SK-N-SH (cell line): ENCODE results near the gene SLAMF9. TPM values are rescaled to one million over a fixed set of nuclear protein-coding genes. Genes with fewer than 3 reads are reported as not detected.

Experiments used
- CTCF ChIA-PET: fragments of 300-600, 350-600 bp; formaldehyde crosslinking; extraction: SDS; loops from one replicate; lab custom pipeline; 2021; lab: Yijun Ruan, JAX
- POLR2A ChIA-PET: fragments of 350-600 bp; sonication (Branson Sonifier 250); formaldehyde crosslinking; extraction: SDS; loops from one replicate; lab custom pipeline; 2020; ENCODE audit warnings: antibody characterized with exemption, inconsistent platforms; lab: Yijun Ruan, JAX
- DNase-seq: peaks from one replicate; pipeline ENCODE4 v3.0.0; 2012
- H2AFZ ChIP-seq: fragments of 200-600 bp; sonication (generic); 2 replicates; pipeline ENCODE4 v1.8.1; 2016; ENCODE audit warnings: antibody characterized with exemption, mild to moderate bottlenecking, low read depth
- H3F3A ChIP-seq: fragments of 200-600 bp; sonication (generic); replicated peaks from 2 replicates; pipeline ENCODE3; 2016; ENCODE audit warnings: antibody characterized with exemption, mild to moderate bottlenecking; ENCODE audit not compliant: insufficient read depth
- H3K27ac ChIP-seq, 2 experiments: fragments of 200-500 bp in 1 of 2; fragments of 200-600 bp in 1 of 2; sonication (Bioruptor generic) in 1 of 2; sonication (generic), shearing (Covaris generic) in 1 of 2; 2 replicates each; pipeline versions ENCODE4 v1.5.1 to v1.6.1; 2014 to 2016; ENCODE audit warnings: low read depth in 2 of 2, inconsistent platforms in 1 of 2, low read length in 1 of 2, mild to moderate bottlenecking in 1 of 2, mixed read lengths in 1 of 2
- H3K27me3 ChIP-seq: fragments of 200-600 bp; sonication (generic), shearing (Covaris generic); 2 replicates; pipeline ENCODE4 v1.6.1; 2016; ENCODE audit warnings: mixed run types; ENCODE audit not compliant: insufficient read depth
- H3K36me3 ChIP-seq, 2 experiments: fragments of 200-500 bp in 1 of 2; fragments of 200-600 bp in 1 of 2; sonication (Bioruptor generic) in 1 of 2; sonication (generic) in 1 of 2; replicated peaks in 1 of 2; 2 replicates each; pipeline versions ENCODE3 to v1.5.1; 2014 to 2016; ENCODE audit warnings: low read length in 1 of 2, mild to moderate bottlenecking in 1 of 2; ENCODE audit not compliant: insufficient read depth in 2 of 2, control insufficient read depth in 1 of 2
- H3K4me1 ChIP-seq, 2 experiments: fragments of 200-500 bp in 1 of 2; fragments of 200-600 bp in 1 of 2; sonication (Bioruptor generic) in 1 of 2; sonication (generic), shearing (Covaris generic) in 1 of 2; 2 replicates each; pipeline versions ENCODE4 v1.5.1 to v1.6.1; 2014 to 2016; ENCODE audit warnings: low read depth in 1 of 2, low read length in 1 of 2, mixed run types in 1 of 2; ENCODE audit not compliant: insufficient read depth in 2 of 2, control insufficient read depth in 1 of 2
- H3K4me2 ChIP-seq: fragments of 200-600 bp; sonication (generic), shearing (Covaris generic); 2 replicates; pipeline ENCODE4 v1.6.1; 2017; ENCODE audit warnings: mixed run types
- H3K4me3 ChIP-seq, 2 experiments: fragments of 200-500 bp in 1 of 2; fragments of 200-600 bp in 1 of 2; sonication (Bioruptor generic) in 1 of 2; sonication (generic), shearing (Covaris generic) in 1 of 2; 2 replicates each; pipeline versions ENCODE4 v1.5.1 to v1.8.1; 2014 to 2016; ENCODE audit warnings: low read depth in 2 of 2, inconsistent platforms in 1 of 2, low read length in 1 of 2, mild to moderate bottlenecking in 1 of 2, mixed read lengths in 1 of 2, moderate library complexity in 1 of 2
- H3K79me2 ChIP-seq: fragments of 200-600 bp; sonication (generic); 2 replicates; pipeline ENCODE4 v1.8.1; 2017; ENCODE audit warnings: mild to moderate bottlenecking; ENCODE audit not compliant: insufficient read depth
- H3K9ac ChIP-seq: fragments of 200-600 bp; sonication (generic); 2 replicates; pipeline ENCODE4 v1.6.1; 2017; ENCODE audit warnings: mixed run types
- H3K9me2 ChIP-seq: fragments of 200-600 bp; sonication (generic); 2 replicates; pipeline ENCODE4 v1.6.1; 2017; ENCODE audit warnings: mixed run types
- H3K9me3 ChIP-seq: fragments of 200-600 bp; sonication (generic); 2 replicates; pipeline ENCODE4 v1.6.1; 2017; ENCODE audit warnings: mixed run types, mild to moderate bottlenecking, moderate library complexity
- H4K20me1 ChIP-seq: fragments of 200-600 bp; sonication (generic); 2 replicates; pipeline ENCODE4 v1.6.1; 2017; ENCODE audit warnings: mild to moderate bottlenecking, mixed run types; ENCODE audit not compliant: insufficient read depth
- CHD2 ChIP-seq: fragments of 150-350 bp; IDR thresholded peaks from 2 replicates; pipeline ENCODE4 v1.6.1; 2018; ENCODE audit warnings: low read length; ENCODE audit not compliant: partially characterized antibody
- EP300 ChIP-seq, 2 experiments: IDR thresholded peaks; 2 replicates each; pipeline versions ENCODE4 v1.4.0 to v1.6.1; 2012; ENCODE audit warnings: borderline replicate concordance in 1 of 2, low read depth in 1 of 2, low read length in 1 of 2
- FOSL2 ChIP-seq: IDR thresholded peaks from 2 replicates; pipeline ENCODE4 v1.4.0; 2012; ENCODE audit warnings: low read depth, mild to moderate bottlenecking, moderate library complexity, borderline replicate concordance
- IRF3 ChIP-seq: fragments of 150-350 bp; IDR thresholded peaks from 2 replicates; pipeline ENCODE4 v1.6.1; 2016; ENCODE audit warnings: mild to moderate bottlenecking, low read depth, low read length
- JUND ChIP-seq: IDR thresholded peaks from 2 replicates; pipeline ENCODE4 v1.4.0; 2012
- MEF2A ChIP-seq: IDR thresholded peaks from 2 replicates; pipeline ENCODE4 v1.4.0; 2012; ENCODE audit warnings: low read depth, borderline replicate concordance
- MXI1 ChIP-seq: IDR thresholded peaks from 2 replicates; pipeline ENCODE4 v1.6.1; 2012; ENCODE audit warnings: mild to moderate bottlenecking, low read depth, low read length, improper control_type of control experiment
- NFIC ChIP-seq: IDR thresholded peaks from 2 replicates; pipeline ENCODE4 v1.4.0; 2012; ENCODE audit warnings: borderline replicate concordance
- REST ChIP-seq: IDR thresholded peaks from 2 replicates; pipeline ENCODE4 v1.6.1; 2012; ENCODE audit warnings: mild to moderate bottlenecking, low read depth, low read length, moderate library complexity
- RFX5 ChIP-seq: IDR thresholded peaks from 2 replicates; pipeline ENCODE4 v1.6.1; 2012; ENCODE audit warnings: mild to moderate bottlenecking, improper control_type of control experiment, low read length
- RXRA ChIP-seq: IDR thresholded peaks from 2 replicates; pipeline ENCODE4 v1.4.0; 2012; ENCODE audit warnings: low read depth, mild to moderate bottlenecking, borderline replicate concordance
- TAF1 ChIP-seq: IDR thresholded peaks from 2 replicates; pipeline ENCODE4 v1.6.1; 2012; ENCODE audit warnings: low read depth, mild to moderate bottlenecking, low read length, moderate library complexity, borderline replicate concordance
- USF2 ChIP-seq: fragments of 150-350 bp; IDR thresholded peaks from 2 replicates; pipeline ENCODE4 v1.6.1; 2017; ENCODE audit warnings: antibody characterized with exemption, low read length, low read depth, borderline replicate concordance
- YY1 ChIP-seq: IDR thresholded peaks from 2 replicates; pipeline ENCODE4 v1.4.0; 2012; ENCODE audit warnings: low read depth, mild to moderate bottlenecking
- ZBTB33 ChIP-seq: IDR thresholded peaks from 2 replicates; pipeline ENCODE4 v1.4.0; 2012; ENCODE audit warnings: low read depth, borderline replicate concordance
- WGBS: methylation state at CpG from one replicate; pipeline ENCODE4 v1.1.6; 2017; ENCODE audit warnings: low lambda C conversion rate; 5-methylcytosine and 5-hydroxymethylcytosine counted together
- polyA plus RNA-seq, 3 experiments: library from polyadenylated mRNA; depleted of rRNA; stranded (reverse); fragments of >200 nt; gene quantifications; 2 replicates each; pipeline ENCODE4 v1.2.3, GENCODE V29; 2012
- TF ChIP-seq, protein P1 (sequence below): IDR thresholded peaks from 2 replicates; pipeline ENCODE4; 2012
- TF ChIP-seq, protein P2 (sequence below): IDR thresholded peaks from 2 replicates; pipeline ENCODE4 v1.4.0; 2012; ENCODE audit warnings: low read depth, borderline replicate concordance
- TF ChIP-seq, protein P3 (sequence below): fragments of 200-600 bp; sonication (generic); IDR thresholded peaks from 2 replicates; pipeline ENCODE4 v1.6.1; 2017; ENCODE audit warnings: antibody characterized with exemption, mild to moderate bottlenecking, moderate library complexity

SLAMF9 gene
- polyA plus RNA-seq, 1 of the 3 experiments (the other 2 are of a cell fraction): 0.12 TPM

GRCh38 chr1:159924791-159925718 is 29.0 kb downstream of the SLAMF9 start, which contains the start of gene TAGLN2:
Gene TAGLN2 (minus strand): TSS chr1:159925507. CDS start chr1:159920509, 4,998 bp downstream.
- Histone ChIP-seq H3K79me2 (peaks cover 63% of the 10 kb centered on the region), H2AFZ (peak within 1 kb of the TSS; percentile 83), H3K4me2 (peak within 1 kb of the TSS; percentile 93), H4K20me1 (peaks cover 35% of the 10 kb centered on the region), H3K9me2 (no peaks in the 10 kb centered on the region), H3K4me3 (peak within 1 kb of the TSS; percentile 91 to 97), H3F3A (peaks cover 7% of the 10 kb centered on the region), H3K27ac (peak within 1 kb of the TSS; percentile 73 to 97; a peak in 3 of 4 replicates), H3K27me3 (no peaks in the 10 kb centered on the region), H3K4me1 (peaks cover 18 to 35% of the 10 kb centered on the region in 2 experiments; a peak in 2 of 4 replicates), H3K9me3 (no peaks in the 10 kb centered on the region), H3K9ac (peak within 1 kb of the TSS; percentile 100), H3K36me3 (peaks cover 6 to 9% of the 10 kb centered on the region in 2 experiments)
- DNase-seq: peak; percentile 93
- ChIA-PET CTCF (interaction anchor here (0.7 to 22.3 kb wide), 12 partner anchors 9 to 414 kb away, joined by 3 to 460 read pairs (median 4); partner anchors contain the start of gene IGSF9), POLR2A (no interaction called here)
- WGBS: 4% methylated on average over 42 of the region's 58 CpGs
- TF ChIP-seq, protein P1, sequence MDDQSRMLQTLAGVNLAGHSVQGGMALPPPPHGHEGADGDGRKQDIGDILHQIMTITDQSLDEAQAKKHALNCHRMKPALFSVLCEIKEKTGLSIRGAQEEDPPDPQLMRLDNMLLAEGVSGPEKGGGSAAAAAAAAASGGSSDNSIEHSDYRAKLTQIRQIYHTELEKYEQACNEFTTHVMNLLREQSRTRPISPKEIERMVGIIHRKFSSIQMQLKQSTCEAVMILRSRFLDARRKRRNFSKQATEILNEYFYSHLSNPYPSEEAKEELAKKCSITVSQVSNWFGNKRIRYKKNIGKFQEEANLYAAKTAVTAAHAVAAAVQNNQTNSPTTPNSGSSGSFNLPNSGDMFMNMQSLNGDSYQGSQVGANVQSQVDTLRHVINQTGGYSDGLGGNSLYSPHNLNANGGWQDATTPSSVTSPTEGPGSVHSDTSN: peak; percentile 9; the same call in 1 of the 2 replicates
- TF ChIP-seq ZBTB33 (no peak), MXI1 (peak; percentile 80), CHD2 (peak; percentile 38), FOSL2 (no peak; the same call in 1 of the 2 replicates), YY1 (no peak), TAF1 (peak; percentile 98), REST (peak; percentile 49; the same call in 1 of the 2 replicates), MEF2A (0 out of 2 replicates have a peak, but pooled peaks have one; percentile 4), RFX5 (no peak), JUND (no peak), EP300 (IDR thresholded peaks at IDR 0.05; ENCODE audit: borderline replicate concordance in 1 of 2, low read depth in 1 of 2, low read length in 1 of 2) (no peak), RXRA (peak; percentile 38; the same call in 1 of the 2 replicates), USF2 (no peak), NFIC (no peak), IRF3 (no peak)
- TF ChIP-seq, protein P2, sequence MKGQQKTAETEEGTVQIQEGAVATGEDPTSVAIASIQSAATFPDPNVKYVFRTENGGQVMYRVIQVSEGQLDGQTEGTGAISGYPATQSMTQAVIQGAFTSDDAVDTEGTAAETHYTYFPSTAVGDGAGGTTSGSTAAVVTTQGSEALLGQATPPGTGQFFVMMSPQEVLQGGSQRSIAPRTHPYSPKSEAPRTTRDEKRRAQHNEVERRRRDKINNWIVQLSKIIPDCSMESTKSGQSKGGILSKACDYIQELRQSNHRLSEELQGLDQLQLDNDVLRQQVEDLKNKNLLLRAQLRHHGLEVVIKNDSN: no peak
- TF ChIP-seq, protein P3, sequence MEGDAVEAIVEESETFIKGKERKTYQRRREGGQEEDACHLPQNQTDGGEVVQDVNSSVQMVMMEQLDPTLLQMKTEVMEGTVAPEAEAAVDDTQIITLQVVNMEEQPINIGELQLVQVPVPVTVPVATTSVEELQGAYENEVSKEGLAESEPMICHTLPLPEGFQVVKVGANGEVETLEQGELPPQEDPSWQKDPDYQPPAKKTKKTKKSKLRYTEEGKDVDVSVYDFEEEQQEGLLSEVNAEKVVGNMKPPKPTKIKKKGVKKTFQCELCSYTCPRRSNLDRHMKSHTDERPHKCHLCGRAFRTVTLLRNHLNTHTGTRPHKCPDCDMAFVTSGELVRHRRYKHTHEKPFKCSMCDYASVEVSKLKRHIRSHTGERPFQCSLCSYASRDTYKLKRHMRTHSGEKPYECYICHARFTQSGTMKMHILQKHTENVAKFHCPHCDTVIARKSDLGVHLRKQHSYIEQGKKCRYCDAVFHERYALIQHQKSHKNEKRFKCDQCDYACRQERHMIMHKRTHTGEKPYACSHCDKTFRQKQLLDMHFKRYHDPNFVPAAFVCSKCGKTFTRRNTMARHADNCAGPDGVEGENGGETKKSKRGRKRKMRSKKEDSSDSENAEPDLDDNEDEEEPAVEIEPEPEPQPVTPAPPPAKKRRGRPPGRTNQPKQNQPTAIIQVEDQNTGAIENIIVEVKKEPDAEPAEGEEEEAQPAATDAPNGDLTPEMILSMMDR: no peak; the same call in 1 of the 2 replicates
